ENCODE data around the gene KDM6A.
"Not testable (repeated sequence)": the region's sequence is repeated elsewhere in the genome, so short reads cannot be mapped to it uniquely, and the experiment has no call there.

DNA sequence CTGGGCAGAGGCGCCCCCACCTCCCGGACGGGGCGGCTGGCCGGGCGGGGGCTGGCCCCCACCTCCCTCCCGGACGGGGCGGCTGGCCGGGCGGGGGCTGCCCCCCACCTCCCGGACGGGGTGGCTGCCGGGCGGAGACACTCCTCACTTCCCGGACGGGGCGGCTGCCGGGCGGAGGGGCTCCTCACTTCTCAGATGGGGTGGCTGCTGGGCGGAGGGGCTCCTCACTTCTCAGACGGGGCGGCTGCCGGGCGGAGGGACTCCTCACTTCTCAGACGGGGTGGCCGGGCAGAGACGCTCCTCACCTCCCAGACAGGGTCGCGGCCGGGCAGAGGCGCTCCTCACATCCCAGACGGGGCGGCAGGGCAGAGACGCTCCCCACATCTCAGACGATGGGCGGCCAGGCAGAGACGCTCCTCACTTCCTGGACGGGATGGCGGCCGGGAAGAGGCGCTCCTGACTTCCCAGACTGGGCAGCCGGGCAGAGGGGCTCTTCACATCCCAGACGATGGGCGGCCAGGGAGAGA lies 38.1 kb downstream of the KDM6A start:
- TF ChIP-seq EZH2 (IDR thresholded peaks at IDR 0.05; ENCODE audit: borderline replicate concordance, insufficient read depth, low read length, poor library complexity, severe bottlenecking); POLR2AphosphoS5 (IDR thresholded peaks at IDR 0.05); RAD21 (conservative IDR thresholded peaks at IDR 0.05); EP300 (conservative IDR thresholded peaks at IDR 0.05; ENCODE audit: poor library complexity, severe bottlenecking); TAF1 (IDR thresholded peaks at IDR 0.05; ENCODE audit: low read depth); SMC3 (conservative IDR thresholded peaks at IDR 0.05; ENCODE audit: poor library complexity); MXI1 (conservative IDR thresholded peaks at IDR 0.05; ENCODE audit: poor library complexity, severe bottlenecking): not testable (repeated sequence)
- TF ChIP-seq, protein P1, sequence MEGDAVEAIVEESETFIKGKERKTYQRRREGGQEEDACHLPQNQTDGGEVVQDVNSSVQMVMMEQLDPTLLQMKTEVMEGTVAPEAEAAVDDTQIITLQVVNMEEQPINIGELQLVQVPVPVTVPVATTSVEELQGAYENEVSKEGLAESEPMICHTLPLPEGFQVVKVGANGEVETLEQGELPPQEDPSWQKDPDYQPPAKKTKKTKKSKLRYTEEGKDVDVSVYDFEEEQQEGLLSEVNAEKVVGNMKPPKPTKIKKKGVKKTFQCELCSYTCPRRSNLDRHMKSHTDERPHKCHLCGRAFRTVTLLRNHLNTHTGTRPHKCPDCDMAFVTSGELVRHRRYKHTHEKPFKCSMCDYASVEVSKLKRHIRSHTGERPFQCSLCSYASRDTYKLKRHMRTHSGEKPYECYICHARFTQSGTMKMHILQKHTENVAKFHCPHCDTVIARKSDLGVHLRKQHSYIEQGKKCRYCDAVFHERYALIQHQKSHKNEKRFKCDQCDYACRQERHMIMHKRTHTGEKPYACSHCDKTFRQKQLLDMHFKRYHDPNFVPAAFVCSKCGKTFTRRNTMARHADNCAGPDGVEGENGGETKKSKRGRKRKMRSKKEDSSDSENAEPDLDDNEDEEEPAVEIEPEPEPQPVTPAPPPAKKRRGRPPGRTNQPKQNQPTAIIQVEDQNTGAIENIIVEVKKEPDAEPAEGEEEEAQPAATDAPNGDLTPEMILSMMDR (IDR thresholded peaks at IDR 0.05; ENCODE audit: poor library complexity, severe bottlenecking), result not testable (repeated sequence)
- TF ChIP-seq, protein P2, sequence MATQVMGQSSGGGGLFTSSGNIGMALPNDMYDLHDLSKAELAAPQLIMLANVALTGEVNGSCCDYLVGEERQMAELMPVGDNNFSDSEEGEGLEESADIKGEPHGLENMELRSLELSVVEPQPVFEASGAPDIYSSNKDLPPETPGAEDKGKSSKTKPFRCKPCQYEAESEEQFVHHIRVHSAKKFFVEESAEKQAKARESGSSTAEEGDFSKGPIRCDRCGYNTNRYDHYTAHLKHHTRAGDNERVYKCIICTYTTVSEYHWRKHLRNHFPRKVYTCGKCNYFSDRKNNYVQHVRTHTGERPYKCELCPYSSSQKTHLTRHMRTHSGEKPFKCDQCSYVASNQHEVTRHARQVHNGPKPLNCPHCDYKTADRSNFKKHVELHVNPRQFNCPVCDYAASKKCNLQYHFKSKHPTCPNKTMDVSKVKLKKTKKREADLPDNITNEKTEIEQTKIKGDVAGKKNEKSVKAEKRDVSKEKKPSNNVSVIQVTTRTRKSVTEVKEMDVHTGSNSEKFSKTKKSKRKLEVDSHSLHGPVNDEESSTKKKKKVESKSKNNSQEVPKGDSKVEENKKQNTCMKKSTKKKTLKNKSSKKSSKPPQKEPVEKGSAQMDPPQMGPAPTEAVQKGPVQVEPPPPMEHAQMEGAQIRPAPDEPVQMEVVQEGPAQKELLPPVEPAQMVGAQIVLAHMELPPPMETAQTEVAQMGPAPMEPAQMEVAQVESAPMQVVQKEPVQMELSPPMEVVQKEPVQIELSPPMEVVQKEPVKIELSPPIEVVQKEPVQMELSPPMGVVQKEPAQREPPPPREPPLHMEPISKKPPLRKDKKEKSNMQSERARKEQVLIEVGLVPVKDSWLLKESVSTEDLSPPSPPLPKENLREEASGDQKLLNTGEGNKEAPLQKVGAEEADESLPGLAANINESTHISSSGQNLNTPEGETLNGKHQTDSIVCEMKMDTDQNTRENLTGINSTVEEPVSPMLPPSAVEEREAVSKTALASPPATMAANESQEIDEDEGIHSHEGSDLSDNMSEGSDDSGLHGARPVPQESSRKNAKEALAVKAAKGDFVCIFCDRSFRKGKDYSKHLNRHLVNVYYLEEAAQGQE (IDR thresholded peaks at IDR 0.05; ENCODE audit: borderline replicate concordance), result not testable (repeated sequence)

All from neural cell (in vitro differentiated cells).